OCI-LY7 (cell line): ENCODE results near the gene PEX1.

Experiments
- CTCF ChIP-seq: fragments of 200-600 bp; sonication (generic); conservative IDR thresholded peaks from 2 replicates; pipeline ENCODE4 v1.5.1; 2014; ENCODE audit warnings: mild to moderate bottlenecking, antibody characterized with exemption, low read length, moderate library complexity, mixed read lengths
- EZH2phosphoT487 ChIP-seq: fragments of 200-600 bp; sonication (generic); IDR thresholded peaks from 2 replicates; pipeline ENCODE4 v1.6.1; 2018; ENCODE audit warnings: low read depth, borderline replicate concordance, mild to moderate bottlenecking, mixed run types, antibody characterized with exemption, low read length, moderate library complexity, mixed read lengths

- no peak for TF ChIP-seq CTCF
- TF ChIP-seq EZH2phosphoT487 = no peak
Measured at GRCh38 chr7:92489634-92490033, 38.7 kb downstream of the PEX1 start.
